ENCODE data around the gene TMEM88.
"Not testable (repeated sequence)": the region's sequence is repeated elsewhere in the genome, so short reads cannot be mapped to it uniquely, and the experiment has no call there.

TMEM88 gene

DNA sequence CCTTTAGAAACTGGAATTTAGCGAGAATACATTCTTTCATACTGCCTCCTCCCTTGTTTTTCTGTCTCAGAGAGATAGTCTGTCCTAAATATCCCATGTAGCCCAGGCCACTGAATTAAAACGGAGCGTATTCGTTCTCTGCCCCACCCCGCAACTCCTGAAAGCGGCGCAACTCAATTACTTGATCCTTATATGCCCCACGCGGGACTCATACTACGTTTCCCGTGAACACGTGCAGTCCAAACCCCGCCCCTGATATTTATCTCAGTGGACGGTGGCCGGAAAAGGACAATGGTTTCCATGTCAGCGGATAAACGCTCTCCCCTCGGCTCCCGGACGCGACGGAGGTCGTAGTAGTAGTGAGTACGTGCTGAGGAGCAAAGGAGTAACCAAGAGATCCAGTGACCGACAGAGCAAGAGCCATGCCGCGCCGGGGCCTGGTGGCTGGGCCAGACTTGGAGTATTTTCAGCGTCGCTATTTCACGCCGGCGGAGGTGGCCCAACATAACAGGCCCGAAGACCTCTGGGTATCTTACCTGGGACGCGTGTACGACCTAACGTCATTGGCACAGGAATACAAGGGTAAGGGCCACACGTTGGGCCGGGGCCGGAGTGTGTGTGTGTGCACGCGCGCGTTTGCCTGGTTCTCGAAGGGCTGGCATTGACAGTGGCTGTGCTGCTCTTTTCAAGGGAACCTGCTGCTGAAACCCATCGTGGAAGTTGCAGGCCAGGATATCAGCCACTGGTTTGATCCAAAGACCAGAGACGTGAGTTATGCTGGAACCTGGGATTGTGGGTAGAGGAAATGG is 3.1 kb downstream of the TMEM88 start, which contains the start of gene CYB5D1:
Gene CYB5D1, plus strand, starts transcription at position 291 of the 809 bp plus-strand sequence. Its CDS starts 132 bp downstream, at position 423.
- DNase-seq (ENCODE audit: low spot score in 2 of 2): peak; percentile 83 to 89
- no peaks in the 10 kb centered on the region for H3K27me3 Mint-ChIP-seq
- peaks cover 9% of the 10 kb centered on the region for H3K4me1 Mint-ChIP-seq
- no peak within 1 kb of the TSS for H3K27ac Mint-ChIP-seq (ENCODE audit: low read depth)
- no peaks in the 10 kb centered on the region for H3K9me3 Mint-ChIP-seq
- peak; percentile 61 for ATAC-seq (replicated peaks; ENCODE audit: extremely low read depth, poor library complexity, severe bottlenecking)
- H3K36me3 Mint-ChIP-seq (ENCODE audit: insufficient read depth): peaks cover 8% of the 10 kb centered on the region
- H3K4me3 Mint-ChIP-seq: no peak within 1 kb of the TSS

DNA sequence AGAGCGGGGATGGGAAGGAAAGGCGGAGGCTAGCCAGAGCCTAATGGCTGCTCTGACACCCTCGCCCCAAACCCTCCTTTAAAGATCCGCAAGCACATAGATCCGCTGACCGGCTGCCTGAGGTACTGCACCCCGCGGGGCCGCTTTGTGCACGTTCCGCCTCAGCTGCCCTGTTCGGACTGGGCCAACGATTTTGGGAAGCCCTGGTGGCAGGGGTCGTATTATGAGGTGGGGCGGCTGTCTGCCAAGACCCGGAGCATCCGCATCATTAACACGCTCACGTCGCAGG is 3.6 kb downstream of the TMEM88 start:
- Mint-ChIP-seq H3K4me3 (no peak overlapping the region), H3K27ac (ENCODE audit: low read depth) (no peak overlapping the region), H3K4me1 (peaks cover 9% of the 10 kb centered on the region), H3K27me3 (no peaks in the 10 kb centered on the region), H3K36me3 (ENCODE audit: insufficient read depth) (peaks cover 7% of the 10 kb centered on the region), H3K9me3 (no peaks in the 10 kb centered on the region)
- DNase-seq (ENCODE audit: low spot score in 2 of 2) (no peak), ATAC-seq (replicated peaks; ENCODE audit: extremely low read depth, poor library complexity, severe bottlenecking) (no peak)

DNA sequence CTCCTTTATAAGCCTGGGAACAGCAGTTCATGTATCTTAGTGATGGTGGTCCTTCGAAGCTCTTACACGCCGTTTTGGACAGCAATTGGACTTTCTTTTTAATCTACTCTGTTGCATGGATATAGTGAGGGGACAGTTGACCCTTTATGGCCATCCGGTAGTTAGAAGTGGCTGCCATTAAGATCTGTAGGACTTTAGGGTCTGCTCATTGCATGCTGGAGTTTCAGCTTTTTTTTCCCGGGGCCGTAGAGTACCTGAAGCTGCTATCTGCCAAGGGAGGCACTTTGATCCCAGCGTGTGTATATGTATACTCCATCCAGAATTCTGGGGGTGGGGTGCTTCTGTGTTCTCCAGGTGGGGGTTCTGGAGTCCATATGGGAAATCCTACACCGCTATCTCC is 4.2 kb downstream of the TMEM88 start:
- H3K27ac Mint-ChIP-seq (ENCODE audit: low read depth): no peak overlapping the region

DNA sequence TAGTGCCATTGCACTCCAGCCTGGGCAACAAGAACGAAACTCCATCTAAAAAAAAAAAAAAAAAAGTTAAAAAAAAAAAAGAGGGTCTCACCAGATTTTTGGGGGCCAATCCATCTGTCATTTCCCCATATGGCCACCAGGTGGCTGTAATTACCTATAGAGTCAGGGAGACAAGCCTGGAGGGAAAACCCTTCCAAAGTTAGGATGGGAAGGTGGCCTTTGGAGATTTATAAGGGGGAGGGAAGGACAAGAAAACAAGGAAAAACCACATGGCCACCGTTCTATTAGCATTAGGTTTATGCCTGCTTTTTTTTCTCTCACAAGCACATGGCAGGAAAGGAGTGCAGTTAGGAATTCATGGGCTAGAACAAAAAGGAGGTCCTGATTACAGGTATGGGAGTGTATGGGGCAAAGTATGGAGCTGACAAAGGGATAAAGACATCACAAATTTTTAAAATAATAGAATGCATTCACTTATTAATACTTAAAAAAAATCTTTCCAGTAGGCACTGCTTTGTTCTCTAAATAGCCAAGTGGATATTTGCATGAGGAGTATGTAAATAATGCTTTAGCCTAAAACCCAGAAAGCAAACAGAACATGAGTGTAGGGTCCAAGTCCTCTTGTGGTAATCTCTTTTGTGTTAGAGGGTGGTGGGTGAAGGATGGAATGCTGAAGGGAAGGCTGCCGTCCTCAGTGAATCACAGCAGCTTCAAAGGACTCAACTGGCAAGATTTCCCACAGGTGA is 8.0 kb downstream of the TMEM88 start:
- H3K4me1 Mint-ChIP-seq: peaks cover 22% of the 10 kb centered on the region
- DNase-seq (ENCODE audit: low spot score in 2 of 2): no peak

More for the DNA sequence above, 4.2 kb downstream of the TMEM88 start:
- ATAC-seq (replicated peaks; ENCODE audit: extremely low read depth, poor library complexity, severe bottlenecking): no peak
- Mint-ChIP-seq H3K9me3 (no peaks in the 10 kb centered on the region), H3K4me3 (no peak overlapping the region), H3K27me3 (no peaks in the 10 kb centered on the region), H3K4me1 (peaks cover 9% of the 10 kb centered on the region), H3K36me3 (ENCODE audit: insufficient read depth) (peaks cover 2% of the 10 kb centered on the region)
- no peak for DNase-seq (ENCODE audit: low spot score in 2 of 2)

DNA sequence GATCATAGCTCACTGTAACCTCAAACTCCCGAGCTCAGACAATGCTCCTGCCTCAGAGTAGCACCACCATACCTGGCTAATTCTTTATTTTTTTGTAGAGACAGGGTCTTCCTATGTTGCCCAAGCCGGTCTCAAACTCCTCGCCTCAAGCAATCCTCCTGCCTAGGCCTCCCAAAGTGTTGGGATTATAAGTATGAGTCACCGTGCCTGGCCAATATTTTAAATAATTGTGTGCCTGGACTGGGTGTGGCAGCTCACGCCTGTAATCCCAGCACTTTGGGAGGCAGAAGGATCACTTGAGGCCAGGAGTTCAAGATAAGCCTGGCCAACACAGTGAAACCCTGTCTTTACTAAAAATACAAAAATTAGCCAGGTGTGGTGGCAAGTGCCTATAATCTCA is 9.5 kb downstream of the TMEM88 start:
- H3K27ac Mint-ChIP-seq (ENCODE audit: low read depth); DNase-seq (ENCODE audit: low spot score in 2 of 2); H3K4me3 Mint-ChIP-seq; H3K9me3 Mint-ChIP-seq; H3K27me3 Mint-ChIP-seq; H3K36me3 Mint-ChIP-seq (ENCODE audit: insufficient read depth); ATAC-seq (replicated peaks; ENCODE audit: extremely low read depth, poor library complexity, severe bottlenecking): not testable (repeated sequence)
- H3K4me1 Mint-ChIP-seq: peaks cover 29% of the 10 kb centered on the region

More for the DNA sequence above, 8.0 kb downstream of the TMEM88 start:
- H3K27ac Mint-ChIP-seq (ENCODE audit: low read depth): no peak overlapping the region
- H3K36me3 Mint-ChIP-seq (ENCODE audit: insufficient read depth): peaks cover 6% of the 10 kb centered on the region
- no peak for ATAC-seq (replicated peaks; ENCODE audit: extremely low read depth, poor library complexity, severe bottlenecking)
- no peaks in the 10 kb centered on the region for H3K9me3 Mint-ChIP-seq
- no peaks in the 10 kb centered on the region for H3K27me3 Mint-ChIP-seq
- H3K4me3 Mint-ChIP-seq: no peak overlapping the region

DNA sequence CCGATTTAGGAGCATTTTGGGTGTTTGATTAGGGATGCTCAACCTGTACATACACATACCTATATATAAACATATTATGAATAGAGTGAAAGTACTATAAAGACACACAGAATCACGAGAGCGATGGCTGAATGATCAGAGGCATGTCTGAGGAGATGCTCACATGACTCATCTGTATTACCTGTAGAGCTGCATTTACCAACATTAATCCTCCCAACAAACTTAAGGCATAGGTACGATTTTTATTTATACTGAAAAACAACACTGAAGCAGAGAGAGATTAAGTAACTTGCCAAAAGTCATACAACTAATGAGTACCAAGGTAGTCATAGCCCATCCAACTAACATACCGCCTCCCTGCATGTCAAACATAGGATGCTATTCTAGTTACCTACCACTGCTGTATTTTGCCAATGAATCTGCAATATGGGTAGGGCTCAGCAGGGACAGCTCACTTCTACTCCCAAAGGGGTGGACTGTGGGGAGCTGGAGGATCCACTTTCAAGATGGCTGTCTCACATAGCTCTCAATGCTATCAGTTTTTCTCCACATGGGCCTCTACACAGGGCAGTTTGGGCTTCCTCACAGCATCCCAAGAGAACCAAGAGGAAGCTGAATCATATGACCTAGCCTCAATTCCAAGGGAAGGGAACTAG is 10.3 kb downstream of the TMEM88 start:
- H3K4me1 Mint-ChIP-seq: peaks cover 29% of the 10 kb centered on the region
- no peak overlapping the region for H3K4me3 Mint-ChIP-seq
- ATAC-seq (replicated peaks; ENCODE audit: extremely low read depth, poor library complexity, severe bottlenecking) (no peak), DNase-seq (ENCODE audit: low spot score in 2 of 2) (no peak)
- H3K27ac Mint-ChIP-seq (ENCODE audit: low read depth): no peak overlapping the region
- H3K9me3 Mint-ChIP-seq: no peaks in the 10 kb centered on the region
- no peaks in the 10 kb centered on the region for H3K27me3 Mint-ChIP-seq
- peaks cover 8% of the 10 kb centered on the region for H3K36me3 Mint-ChIP-seq (ENCODE audit: insufficient read depth)

DNA sequence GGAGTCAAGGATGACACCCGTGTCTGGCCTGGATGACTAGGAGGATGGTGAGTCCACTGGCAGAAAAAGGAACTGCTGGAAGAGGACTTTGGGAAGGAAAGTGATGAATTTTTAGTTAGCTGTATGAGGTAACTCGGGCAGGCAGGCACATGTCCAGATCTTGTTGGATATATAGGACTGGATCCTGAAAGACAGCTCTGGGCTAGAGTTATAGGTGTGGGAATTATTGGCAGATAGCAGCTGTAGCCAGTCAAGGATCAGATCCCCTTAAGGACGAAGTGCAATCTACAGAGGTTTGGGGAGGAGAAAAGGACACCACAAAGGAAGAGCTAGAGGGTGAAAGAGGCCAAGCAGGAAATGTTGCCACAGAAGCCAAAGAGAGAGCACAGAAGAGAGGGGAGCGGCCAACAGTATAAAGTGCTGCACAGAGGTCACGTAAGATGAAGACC is 13.0 kb downstream of the TMEM88 start:
- no peaks in the 10 kb centered on the region for H3K27me3 Mint-ChIP-seq
- peaks cover 25% of the 10 kb centered on the region for H3K4me1 Mint-ChIP-seq
- H3K4me3 Mint-ChIP-seq: peak overlapping the region; percentile 70
- DNase-seq (ENCODE audit: low spot score in 2 of 2): no peak
- ATAC-seq (replicated peaks; ENCODE audit: extremely low read depth, poor library complexity, severe bottlenecking): peak; percentile 79
- peak overlapping the region; percentile 69 for H3K27ac Mint-ChIP-seq (ENCODE audit: low read depth)
- H3K36me3 Mint-ChIP-seq (ENCODE audit: insufficient read depth): peaks cover 8% of the 10 kb centered on the region
- no peaks in the 10 kb centered on the region for H3K9me3 Mint-ChIP-seq

DNA sequence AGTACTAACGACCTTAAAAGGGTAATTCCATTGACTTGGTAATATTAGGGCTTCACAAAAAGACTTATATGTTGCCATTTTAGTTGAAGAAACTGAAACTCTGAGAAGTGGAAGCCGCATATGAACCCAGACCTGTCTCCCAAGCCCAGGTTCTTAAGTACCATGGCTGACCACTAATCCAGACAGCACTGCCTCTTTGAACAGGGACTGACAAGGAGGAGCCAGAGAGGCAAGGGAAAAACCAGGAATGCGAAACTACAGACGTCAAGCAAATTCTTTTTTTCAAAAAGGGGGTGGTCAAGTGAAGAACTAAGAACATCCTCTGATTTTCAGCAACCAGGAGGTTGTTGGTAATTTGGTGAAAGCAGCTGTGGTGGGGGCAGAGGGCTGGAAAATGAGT is 18.2 kb downstream of the TMEM88 start:
- no peak overlapping the region for H3K4me3 Mint-ChIP-seq
- no peak overlapping the region for H3K27ac Mint-ChIP-seq (ENCODE audit: low read depth)
- peaks cover 23% of the 10 kb centered on the region for H3K4me1 Mint-ChIP-seq

DNA sequence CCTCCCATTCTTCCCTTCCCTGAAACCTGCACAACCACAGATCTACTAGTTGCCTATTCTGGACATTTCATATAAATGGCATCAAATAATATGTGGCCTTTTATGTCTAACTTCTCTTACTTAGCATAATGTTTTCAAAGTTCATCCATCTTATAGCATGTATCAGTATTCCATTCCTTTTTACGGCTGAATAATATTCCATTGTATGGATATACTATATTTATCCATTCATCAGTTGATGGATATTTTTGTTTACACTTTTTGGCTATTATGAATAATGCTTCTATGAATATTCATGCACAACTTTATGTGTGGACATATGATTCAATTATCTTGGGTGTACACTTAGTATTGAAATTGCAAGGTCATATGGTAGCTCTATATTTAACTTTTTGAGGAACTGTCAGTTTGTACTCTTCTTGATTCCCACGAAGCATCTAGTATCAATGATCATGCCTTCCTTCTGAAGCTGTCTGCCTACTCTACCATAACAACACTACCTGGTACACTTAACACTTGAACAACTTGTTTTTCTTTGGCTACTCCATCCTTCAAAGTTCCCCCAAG is 21.0 kb downstream of the TMEM88 start:
- ATAC-seq (replicated peaks; ENCODE audit: extremely low read depth, poor library complexity, severe bottlenecking): no peak
- Mint-ChIP-seq H3K4me3 (no peak overlapping the region), H3K4me1 (peaks cover 13% of the 10 kb centered on the region), H3K9me3 (no peaks in the 10 kb centered on the region), H3K27me3 (no peaks in the 10 kb centered on the region), H3K27ac (ENCODE audit: low read depth) (no peak overlapping the region), H3K36me3 (ENCODE audit: insufficient read depth) (no peaks in the 10 kb centered on the region)
- DNase-seq (ENCODE audit: low spot score in 2 of 2): no peak

More for the DNA sequence above, 18.2 kb downstream of the TMEM88 start:
- no peaks in the 10 kb centered on the region for H3K9me3 Mint-ChIP-seq
- no peaks in the 10 kb centered on the region for H3K27me3 Mint-ChIP-seq
- ATAC-seq (replicated peaks; ENCODE audit: extremely low read depth, poor library complexity, severe bottlenecking): no peak
- H3K36me3 Mint-ChIP-seq (ENCODE audit: insufficient read depth): peaks cover 2% of the 10 kb centered on the region
- DNase-seq (ENCODE audit: low spot score in 2 of 2): no peak

DNA sequence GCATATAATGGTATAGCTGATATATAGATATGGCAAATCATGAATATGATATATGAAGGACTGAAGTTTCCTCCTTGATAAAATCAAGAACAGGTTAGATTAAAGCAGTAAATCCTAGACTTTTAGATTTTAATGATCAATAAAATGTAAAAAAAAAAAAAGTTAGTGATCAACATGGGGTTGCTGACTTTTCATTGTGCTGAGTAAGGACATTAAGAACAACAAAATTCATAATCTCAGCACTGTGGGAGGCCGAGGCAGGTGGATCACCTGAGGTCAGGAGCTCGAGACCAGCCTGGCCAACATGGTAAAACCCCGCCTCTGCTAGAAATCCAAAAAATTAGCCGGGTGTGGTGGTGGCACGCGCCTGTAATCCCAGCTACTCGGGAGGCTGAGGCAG is 23.4 kb downstream of the TMEM88 start:
- no peak overlapping the region for H3K27ac Mint-ChIP-seq (ENCODE audit: low read depth)
- peaks cover 13% of the 10 kb centered on the region for H3K4me1 Mint-ChIP-seq
- ATAC-seq (replicated peaks; ENCODE audit: extremely low read depth, poor library complexity, severe bottlenecking) (no peak), DNase-seq (ENCODE audit: low spot score in 2 of 2) (no peak)
- H3K27me3 Mint-ChIP-seq: no peaks in the 10 kb centered on the region
- H3K4me3 Mint-ChIP-seq: no peak overlapping the region
- H3K9me3 Mint-ChIP-seq: no peaks in the 10 kb centered on the region
- no peaks in the 10 kb centered on the region for H3K36me3 Mint-ChIP-seq (ENCODE audit: insufficient read depth)

DNA sequence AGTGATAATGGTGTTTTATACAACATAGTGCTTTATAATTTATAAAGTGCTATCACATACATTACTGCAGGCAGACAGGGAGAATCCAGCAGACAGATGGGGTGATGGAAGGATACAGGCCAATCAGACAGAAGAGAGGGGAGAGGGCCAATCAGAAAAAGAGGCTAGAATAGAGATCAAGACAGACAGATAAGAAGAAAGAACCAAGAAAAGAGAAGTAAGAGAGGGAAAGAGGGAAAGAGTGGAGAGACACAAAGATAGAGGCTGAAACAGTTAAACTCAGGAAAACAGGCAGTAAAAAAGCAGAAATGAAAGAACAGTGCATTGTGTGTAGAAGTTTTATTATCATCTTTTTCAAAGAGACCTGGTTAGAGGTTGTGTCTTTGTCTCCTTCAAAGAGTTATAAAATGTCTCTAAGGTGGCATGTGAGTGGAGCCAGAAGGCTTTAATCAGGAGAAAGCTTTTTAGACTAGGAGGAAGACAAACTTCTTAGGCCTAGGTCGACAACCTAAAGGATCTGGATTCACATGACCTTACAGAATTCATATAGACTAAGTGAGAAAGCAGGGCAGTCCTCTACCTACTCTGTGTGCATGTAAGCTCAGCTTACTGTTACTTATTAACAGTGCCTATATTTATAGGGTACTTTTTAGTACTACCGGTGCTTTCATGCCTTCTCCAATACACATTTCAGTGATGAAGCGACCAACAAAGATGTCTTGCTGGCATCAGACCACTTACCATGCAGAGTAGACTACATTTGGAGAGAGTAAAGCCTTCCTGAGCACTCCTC is 25.4 kb downstream of the TMEM88 start:
- Mint-ChIP-seq H3K36me3 (ENCODE audit: insufficient read depth) (peaks cover 3% of the 10 kb centered on the region), H3K27me3 (no peaks in the 10 kb centered on the region), H3K9me3 (no peaks in the 10 kb centered on the region), H3K4me1 (peaks cover 6% of the 10 kb centered on the region), H3K4me3 (no peak overlapping the region), H3K27ac (ENCODE audit: low read depth) (no peak overlapping the region)
- DNase-seq (ENCODE audit: low spot score in 2 of 2): no peak
- no peak for ATAC-seq (replicated peaks; ENCODE audit: extremely low read depth, poor library complexity, severe bottlenecking)
